Measurements from ENCODE around the gene IFNL3.
"Not testable (repeated sequence)": the region's sequence is repeated elsewhere in the genome, so short reads cannot be mapped to it uniquely, and the experiment has no call there.

The IFNL3 gene

DNA sequence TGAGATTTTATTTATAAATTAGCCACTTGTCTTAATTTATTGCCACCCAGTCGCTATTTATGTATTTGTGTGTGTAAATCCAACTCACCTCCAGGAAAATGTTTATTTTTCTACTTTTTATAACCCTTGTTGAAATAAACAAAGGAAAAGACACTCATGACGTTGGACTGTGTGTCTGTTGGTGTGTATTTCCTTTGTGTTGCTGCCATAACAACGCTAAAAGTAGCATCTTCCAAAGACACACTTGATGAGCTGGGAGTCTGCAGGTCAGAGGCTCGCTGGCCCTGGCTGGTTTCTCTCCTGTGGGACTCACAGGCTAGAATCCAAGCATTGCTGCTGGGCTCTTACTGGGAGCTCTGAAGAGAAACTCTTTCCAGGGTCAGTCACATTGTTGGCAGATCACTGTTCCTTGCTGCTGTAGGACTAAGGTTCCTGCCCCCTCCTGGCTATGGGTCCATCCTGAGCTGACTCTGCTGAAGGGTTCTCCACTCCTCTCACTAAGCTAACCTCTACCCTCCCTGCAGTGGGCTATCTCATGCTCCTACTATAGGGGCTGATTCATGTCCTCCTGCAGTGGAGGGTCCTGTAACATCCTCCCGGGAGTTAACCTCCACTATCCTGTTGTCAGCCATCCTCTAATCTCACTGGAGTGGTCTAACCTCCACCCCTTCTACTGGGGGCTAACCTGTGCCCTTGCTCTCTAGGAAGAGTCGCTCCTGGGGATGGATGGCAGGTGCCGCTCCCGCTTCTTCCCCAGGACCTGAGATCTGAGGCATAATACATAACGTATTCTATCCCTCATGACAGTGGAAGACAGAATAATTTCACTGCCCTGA, 25.4 kb upstream of the IFNL3 start:
- TF ChIP-seq, protein P1, sequence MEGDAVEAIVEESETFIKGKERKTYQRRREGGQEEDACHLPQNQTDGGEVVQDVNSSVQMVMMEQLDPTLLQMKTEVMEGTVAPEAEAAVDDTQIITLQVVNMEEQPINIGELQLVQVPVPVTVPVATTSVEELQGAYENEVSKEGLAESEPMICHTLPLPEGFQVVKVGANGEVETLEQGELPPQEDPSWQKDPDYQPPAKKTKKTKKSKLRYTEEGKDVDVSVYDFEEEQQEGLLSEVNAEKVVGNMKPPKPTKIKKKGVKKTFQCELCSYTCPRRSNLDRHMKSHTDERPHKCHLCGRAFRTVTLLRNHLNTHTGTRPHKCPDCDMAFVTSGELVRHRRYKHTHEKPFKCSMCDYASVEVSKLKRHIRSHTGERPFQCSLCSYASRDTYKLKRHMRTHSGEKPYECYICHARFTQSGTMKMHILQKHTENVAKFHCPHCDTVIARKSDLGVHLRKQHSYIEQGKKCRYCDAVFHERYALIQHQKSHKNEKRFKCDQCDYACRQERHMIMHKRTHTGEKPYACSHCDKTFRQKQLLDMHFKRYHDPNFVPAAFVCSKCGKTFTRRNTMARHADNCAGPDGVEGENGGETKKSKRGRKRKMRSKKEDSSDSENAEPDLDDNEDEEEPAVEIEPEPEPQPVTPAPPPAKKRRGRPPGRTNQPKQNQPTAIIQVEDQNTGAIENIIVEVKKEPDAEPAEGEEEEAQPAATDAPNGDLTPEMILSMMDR (IDR thresholded peaks at IDR 0.05; ENCODE audit: insufficient read depth, low read depth, low read length, missing control alignments), result no peak
- DNase-seq (ENCODE audit: low read depth), result no peak
- no peak overlapping the region for H3K4me3 ChIP-seq (ENCODE audit: low read depth, low read length)

DNA sequence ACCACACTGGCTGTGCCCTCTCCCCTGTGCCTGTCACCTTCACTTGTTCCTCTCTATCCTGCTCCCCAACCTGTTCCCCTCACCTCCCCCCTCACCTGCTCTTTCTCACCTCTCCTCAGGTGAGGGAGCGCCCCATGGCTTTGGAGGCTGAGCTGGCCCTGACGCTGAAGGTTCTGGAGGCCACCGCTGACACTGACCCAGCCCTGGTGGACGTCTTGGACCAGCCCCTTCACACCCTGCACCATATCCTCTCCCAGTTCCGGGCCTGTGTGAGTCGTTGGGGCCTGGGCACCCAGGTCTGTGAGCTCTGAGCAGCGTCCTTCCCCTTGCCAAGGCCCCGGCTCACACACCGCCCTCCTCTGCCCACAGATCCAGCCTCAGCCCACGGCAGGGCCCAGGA, 24.6 kb upstream of the IFNL3 start:
- DNase-seq (ENCODE audit: low read depth); H3K4me3 ChIP-seq (ENCODE audit: low read depth, low read length): not testable (repeated sequence)

DNA sequence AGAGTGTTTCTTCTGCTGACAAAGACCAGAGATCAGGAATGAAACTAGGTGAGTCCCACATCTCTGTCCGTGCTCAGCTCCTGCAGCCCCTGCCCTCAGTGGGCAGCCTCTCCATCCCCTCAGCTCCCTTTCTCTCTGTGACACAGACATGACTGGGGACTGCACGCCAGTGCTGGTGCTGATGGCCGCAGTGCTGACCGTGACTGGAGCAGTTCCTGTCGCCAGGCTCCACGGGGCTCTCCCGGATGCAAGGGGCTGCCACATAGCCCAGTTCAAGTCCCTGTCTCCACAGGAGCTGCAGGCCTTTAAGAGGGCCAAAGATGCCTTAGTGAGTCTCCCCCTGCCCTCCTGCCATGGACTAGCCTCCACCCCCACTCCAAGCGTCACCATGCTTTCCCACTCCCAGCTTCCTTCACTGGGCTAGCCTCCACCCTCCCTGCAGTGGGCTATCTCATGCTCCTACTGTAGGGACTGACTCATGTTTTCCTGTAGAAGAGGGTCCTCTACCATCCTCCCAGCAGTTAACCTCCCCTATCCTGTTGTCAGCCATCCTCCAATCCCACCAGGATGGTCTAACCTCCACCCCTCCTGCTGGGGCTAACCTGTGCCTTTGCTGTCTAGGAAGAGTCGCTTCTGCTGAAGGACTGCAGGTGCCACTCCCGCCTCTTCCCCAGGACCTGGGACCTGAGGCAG, 23.9 kb upstream of the IFNL3 start:
- not testable (repeated sequence) for H3K4me3 ChIP-seq (ENCODE audit: low read depth, low read length); DNase-seq (ENCODE audit: low read depth)

DNA sequence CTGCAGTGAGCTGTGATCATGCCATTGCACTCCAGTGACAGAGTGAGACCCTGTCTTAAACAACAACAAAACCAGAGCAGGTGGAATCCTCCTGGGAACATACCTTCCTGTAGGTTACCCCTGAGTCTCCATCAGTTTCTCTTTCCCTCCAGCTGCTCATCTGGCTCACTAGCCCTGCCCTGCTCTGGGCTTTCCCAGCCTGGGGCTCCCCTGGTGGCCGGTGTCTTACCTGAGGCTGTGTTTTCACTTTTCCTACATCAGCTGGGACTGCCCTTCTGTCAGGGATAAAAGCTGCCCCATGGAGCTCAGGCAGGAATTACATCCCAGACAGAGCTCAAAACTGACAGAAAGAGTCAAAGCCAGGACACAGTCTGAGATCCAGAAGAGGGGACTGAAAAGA, 23.3 kb upstream of the IFNL3 start, which contains the start of gene IFNL2:
TSS of gene IFNL2 (plus strand) at position 312 of the 400 bp plus-strand sequence. CDS start 173 bp downstream, outside the sequence.
- not testable (repeated sequence) for DNase-seq (ENCODE audit: low read depth)

DNA sequence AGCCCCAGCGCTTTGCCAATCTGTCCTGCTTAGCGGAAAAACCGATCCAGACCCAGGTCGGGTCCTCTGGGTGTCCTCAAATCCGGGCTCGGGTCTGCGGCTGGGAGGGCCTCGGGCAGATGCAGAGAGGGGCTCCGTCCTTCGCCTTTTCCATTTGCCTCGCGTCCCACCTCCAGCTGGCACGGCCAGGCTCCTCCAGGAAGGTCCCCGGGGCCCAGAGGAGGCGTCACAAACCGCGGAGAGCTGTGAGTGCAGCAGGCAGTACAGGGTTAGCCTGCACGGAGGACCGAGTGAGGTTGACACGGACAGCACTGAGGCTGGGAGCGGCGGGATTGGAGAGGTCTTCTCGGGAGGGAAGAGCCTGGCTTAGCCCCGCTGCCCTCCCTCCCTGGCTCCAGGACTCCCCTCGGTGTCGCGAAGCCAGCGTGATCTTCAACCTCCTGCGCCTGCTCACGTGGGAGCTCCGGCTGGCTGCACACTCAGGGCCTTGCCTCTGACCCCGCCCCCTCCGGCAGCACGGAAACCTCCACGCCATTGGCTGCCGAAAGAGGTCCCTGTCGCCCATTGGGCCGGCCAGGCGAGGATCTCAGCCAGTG, 20.6 kb upstream of the IFNL3 start:
- DNase-seq (ENCODE audit: low read depth), result no peak
- no peak overlapping the region for H3K4me3 ChIP-seq (ENCODE audit: low read depth, low read length)
- TF ChIP-seq, protein P1 (IDR thresholded peaks at IDR 0.05; ENCODE audit: insufficient read depth, low read depth, low read length, missing control alignments), result no peak

More for the DNA sequence above, 23.3 kb upstream of the IFNL3 start, which contains the start of gene IFNL2:
- H3K4me3 ChIP-seq (ENCODE audit: low read depth, low read length), result not testable (repeated sequence)

DNA sequence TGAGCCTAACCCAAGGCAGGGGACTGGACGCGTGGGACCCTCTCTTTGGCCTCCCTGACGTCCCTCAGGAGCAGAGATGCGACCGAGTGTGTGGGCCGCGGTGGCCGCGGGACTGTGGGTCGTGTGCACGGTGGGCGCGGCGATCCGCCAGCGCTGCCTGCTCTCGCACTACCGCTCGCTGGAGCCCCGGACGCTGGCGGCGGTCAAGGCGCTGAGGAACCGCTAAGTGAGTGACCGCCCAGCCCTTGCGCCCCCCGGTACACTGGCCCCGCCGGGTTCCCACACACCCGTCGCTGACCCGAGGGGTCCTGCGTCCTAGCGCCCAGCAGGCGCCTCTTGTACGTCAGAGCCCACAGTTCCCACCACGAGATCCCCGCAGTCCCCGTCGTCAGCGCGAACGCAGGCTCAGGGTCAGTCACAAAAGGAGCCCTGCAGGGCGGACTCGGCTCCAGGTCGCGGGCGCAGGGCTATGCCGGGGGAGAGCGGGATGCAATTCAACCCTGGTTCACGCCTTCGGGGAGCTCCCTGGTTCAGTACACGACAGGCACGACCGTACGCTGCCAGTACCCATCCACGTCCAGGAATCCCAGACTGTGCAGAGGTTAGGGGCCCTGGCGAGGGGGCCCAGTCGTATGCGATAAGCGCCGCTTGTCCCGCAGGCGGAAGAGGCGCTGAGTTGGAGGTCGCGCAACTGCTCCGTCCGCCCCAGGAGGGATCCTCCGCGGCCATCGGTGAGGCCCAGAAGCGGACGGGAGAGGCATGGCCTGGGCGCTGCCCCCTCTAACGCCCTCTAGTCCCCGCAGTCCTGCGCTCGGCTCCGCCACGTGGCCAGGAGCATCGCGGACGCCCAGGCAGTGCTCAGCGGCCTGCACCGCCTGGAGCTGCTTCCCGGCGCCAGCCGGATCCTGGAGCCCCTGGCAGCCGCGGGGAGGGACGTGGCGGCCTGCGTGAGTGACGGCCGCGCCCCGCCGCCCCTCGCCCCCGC, 19.8 kb upstream of the IFNL3 start:
- no peak overlapping the region for H3K4me3 ChIP-seq (ENCODE audit: low read depth, low read length)
- no peak for DNase-seq (ENCODE audit: low read depth)
- TF ChIP-seq, protein P1 (IDR thresholded peaks at IDR 0.05; ENCODE audit: insufficient read depth, low read depth, low read length, missing control alignments), result no peak

DNA sequence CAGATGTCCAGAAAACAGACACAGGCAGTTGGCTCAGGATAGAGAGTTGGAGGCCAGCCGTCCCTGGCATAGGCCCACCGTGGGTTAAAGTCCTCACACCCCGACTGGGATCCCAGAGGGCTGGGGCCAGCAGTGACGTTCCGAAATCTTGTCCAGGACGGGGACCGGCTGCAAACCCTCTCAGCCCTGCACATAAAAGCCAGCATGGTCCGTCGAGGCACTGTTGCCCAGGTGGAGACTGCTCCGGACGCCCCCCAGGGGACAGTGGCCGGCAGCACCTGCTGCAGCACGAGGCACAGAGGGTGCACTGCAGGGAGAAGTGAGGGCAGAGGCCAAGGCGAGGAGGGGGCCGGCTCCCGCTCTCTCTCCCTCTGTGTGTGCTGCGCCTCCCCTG, 19.1 kb upstream of the IFNL3 start:
- no peak for DNase-seq (ENCODE audit: low read depth)
- H3K4me3 ChIP-seq (ENCODE audit: low read depth, low read length), result no peak overlapping the region
- TF ChIP-seq, protein P1 (IDR thresholded peaks at IDR 0.05; ENCODE audit: insufficient read depth, low read depth, low read length, missing control alignments), result no peak

Data from GM12865 (cell line).